HG03159 (cell line): Measurements from ENCODE around the gene CLCN3.
"Not testable (repeated sequence)": the region's sequence is repeated elsewhere in the genome, so short reads cannot be mapped to it uniquely, and the experiment has no call there.

Experiments
- ATAC-seq: cut with Tn5 transposase; IDR thresholded peaks from one replicate; pipeline ENCODE4 v1.9.1; 2021; ENCODE audit warnings: mild to moderate bottlenecking, moderate library complexity; ENCODE audit not compliant: unreplicated experiment

CLCN3 gene

DNA sequence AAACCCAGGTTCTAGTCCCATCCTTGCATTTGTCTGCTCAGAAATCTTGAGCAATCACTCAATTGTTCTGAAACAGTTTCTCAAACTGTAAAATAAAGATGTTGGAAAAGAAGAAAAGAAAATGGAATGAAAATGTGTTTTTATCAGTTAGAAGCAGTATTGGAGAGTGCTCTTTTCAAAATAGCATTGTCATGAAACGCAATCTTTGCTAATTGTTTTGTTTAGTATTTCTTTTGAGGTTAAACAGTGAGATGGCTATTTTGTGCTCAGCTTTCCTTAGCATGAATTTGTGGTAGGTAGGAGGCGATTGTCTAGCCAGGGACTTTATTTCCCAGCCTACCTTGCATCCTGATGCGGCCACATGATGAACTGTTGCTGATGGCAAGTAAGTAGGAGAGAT is 148.0 kb downstream of the CLCN3 start:
- no peak for ATAC-seq

DNA sequence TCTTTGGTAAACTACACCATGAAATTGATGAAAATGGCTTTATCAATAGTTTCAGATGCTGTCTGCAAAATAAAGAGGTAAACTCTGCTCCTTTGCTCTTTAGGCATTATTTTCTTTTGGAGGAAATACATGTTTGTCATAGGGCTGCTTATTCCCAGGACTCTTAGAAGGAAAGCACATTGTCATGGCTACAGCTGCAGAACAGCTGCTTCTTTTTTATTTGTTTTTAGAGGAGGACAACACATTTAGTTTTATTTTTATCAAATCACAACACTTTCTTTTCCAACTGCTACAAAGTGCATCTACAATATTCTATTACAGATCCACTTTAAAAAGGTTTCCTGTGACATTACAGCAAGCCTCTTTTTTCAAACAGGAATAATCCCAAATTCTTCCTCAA is 150.0 kb downstream of the CLCN3 start:
- no peak for ATAC-seq

DNA sequence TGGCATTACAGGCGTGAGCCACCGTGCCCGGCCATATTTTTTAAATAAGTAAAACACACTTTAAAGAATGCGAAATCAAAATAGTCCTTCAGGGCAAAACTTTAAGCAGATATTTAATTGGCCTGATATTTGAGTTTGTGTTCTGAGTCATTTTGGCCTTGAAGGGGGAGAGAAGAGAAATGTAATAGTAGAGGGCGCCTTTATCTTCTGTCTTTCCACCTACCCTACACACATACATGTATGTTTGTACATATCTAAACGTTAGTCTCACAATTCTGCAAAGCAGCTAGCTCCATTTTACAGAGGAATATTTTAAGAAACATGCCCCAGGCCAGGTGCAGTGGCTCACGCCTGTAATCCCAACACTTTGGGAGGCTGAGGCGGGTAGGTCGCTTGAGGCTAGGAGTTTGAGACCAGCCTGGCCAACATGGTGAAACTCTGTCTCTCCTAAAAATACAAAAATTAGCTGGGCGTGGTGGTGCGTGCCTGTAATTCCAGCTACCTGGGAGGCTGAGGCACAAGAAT is 151.2 kb downstream of the CLCN3 start:
- ATAC-seq = not testable (repeated sequence)
